OCI-LY3 (cell line): ENCODE data around the gene IRAK4.

ENCODE experiments used
- H2AFZ ChIP-seq: fragments of 200-600, 300-600 bp; shearing (Covaris generic); 2 replicates; pipeline ENCODE4 v1.6.0; 2014; ENCODE audit warnings: antibody characterized with exemption, low read depth, low read length
- H3K27ac ChIP-seq: fragments of 200-600, 300-600 bp; sonication (generic); 2 replicates; pipeline ENCODE4 v1.5.1; 2014; ENCODE audit warnings: mild to moderate bottlenecking, low read length, moderate library complexity, mixed read lengths
- H3K27me3 ChIP-seq: fragments of 200-600, 300-600 bp; sonication (generic); 2 replicates; pipeline ENCODE4 v1.6.1; 2014; ENCODE audit warnings: low read depth, low read length, mixed read lengths
- H3K36me3 ChIP-seq: fragments of 200-600, 300-600 bp; sonication (generic); replicated peaks from 2 replicates; pipeline ENCODE3; 2014; ENCODE audit warnings: low read depth, low read length, mixed read lengths
- H3K4me1 ChIP-seq: fragments of 300-600, 200-600 bp; sonication (generic); 2 replicates; pipeline ENCODE4 v1.6.1; 2014; ENCODE audit warnings: low read length, mixed read lengths
- H3K4me2 ChIP-seq: fragments of 200-600, 300-600 bp; sonication (generic); 2 replicates; pipeline ENCODE4 v1.6.1; 2014; ENCODE audit warnings: low read length, mixed read lengths
- H3K4me3 ChIP-seq: fragments of 300-600, 200-600 bp; sonication (generic); 2 replicates; pipeline ENCODE4 v1.5.1; 2014; ENCODE audit warnings: antibody characterized with exemption, mild to moderate bottlenecking, low read length, moderate library complexity
- H3K79me2 ChIP-seq: fragments of 300-600, 200-600 bp; shearing (Covaris generic); 2 replicates; pipeline ENCODE4 v1.6.1; 2014; ENCODE audit warnings: mild to moderate bottlenecking, low read length, mixed read lengths
- H3K9ac ChIP-seq: fragments of 300-600, 200-600 bp; shearing (Covaris generic); 2 replicates; pipeline ENCODE4 v1.6.0; 2014; ENCODE audit warnings: mild to moderate bottlenecking, low read length, moderate library complexity
- H3K9me3 ChIP-seq: fragments of 200-600, 300-600 bp; shearing (Covaris generic); 2 replicates; pipeline ENCODE4 v1.6.1; 2014; ENCODE audit warnings: low read length, mixed read lengths; ENCODE audit not compliant: insufficient read depth
- H4K20me1 ChIP-seq: fragments of 200-600, 300-600 bp; sonication (generic); 2 replicates; pipeline ENCODE4 v1.6.1; 2016; ENCODE audit warnings: low read length, mixed read lengths; ENCODE audit not compliant: insufficient read depth
- EZH2phosphoT487 ChIP-seq: fragments of 200-600 bp; shearing (Covaris generic); IDR thresholded peaks from 2 replicates; pipeline ENCODE4 v1.6.1; 2018; ENCODE audit warnings: antibody characterized with exemption, mixed run types, low read depth
- TF ChIP-seq, protein P1 (sequence below): fragments of 200-600, 300-600 bp; sonication (generic); IDR thresholded peaks from 2 replicates; pipeline ENCODE4 v1.5.1; 2014; ENCODE audit warnings: antibody characterized with exemption, low read length, low read depth

The IRAK4 gene

DNA sequence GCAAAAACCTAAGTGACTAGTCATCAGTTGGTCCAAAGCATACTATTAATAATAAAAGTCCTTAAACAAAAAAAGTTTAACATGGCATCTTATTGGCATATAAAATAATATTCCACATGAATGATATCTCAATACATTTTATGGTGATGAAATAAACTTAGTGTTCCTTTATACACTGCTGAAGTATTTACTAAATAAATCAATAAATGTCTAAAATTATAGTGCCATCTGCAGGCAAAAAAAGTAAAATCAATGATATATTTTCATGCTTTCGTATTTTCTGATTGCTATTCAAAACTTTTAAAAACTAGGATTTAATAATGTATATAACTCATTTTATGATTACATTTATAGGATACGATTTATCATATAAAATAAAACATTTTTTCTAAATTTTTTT lies 30.6 kb upstream of the IRAK4 start:
- H4K20me1 ChIP-seq, result no peaks in the 10 kb centered on the region
- H3K36me3 ChIP-seq, result peaks cover 8% of the 10 kb centered on the region
- H3K79me2 ChIP-seq, result no peaks in the 10 kb centered on the region
- no peak overlapping the region for H3K27ac ChIP-seq
- H3K4me2 ChIP-seq, result no peak overlapping the region
- no peak overlapping the region for H3K4me3 ChIP-seq
- TF ChIP-seq, protein P1, sequence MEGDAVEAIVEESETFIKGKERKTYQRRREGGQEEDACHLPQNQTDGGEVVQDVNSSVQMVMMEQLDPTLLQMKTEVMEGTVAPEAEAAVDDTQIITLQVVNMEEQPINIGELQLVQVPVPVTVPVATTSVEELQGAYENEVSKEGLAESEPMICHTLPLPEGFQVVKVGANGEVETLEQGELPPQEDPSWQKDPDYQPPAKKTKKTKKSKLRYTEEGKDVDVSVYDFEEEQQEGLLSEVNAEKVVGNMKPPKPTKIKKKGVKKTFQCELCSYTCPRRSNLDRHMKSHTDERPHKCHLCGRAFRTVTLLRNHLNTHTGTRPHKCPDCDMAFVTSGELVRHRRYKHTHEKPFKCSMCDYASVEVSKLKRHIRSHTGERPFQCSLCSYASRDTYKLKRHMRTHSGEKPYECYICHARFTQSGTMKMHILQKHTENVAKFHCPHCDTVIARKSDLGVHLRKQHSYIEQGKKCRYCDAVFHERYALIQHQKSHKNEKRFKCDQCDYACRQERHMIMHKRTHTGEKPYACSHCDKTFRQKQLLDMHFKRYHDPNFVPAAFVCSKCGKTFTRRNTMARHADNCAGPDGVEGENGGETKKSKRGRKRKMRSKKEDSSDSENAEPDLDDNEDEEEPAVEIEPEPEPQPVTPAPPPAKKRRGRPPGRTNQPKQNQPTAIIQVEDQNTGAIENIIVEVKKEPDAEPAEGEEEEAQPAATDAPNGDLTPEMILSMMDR, result peak; percentile 49
- TF ChIP-seq EZH2phosphoT487, result no peak
- H3K9me3 ChIP-seq, result no peaks in the 10 kb centered on the region
- no peak overlapping the region for H2AFZ ChIP-seq
- no peaks in the 10 kb centered on the region for H3K27me3 ChIP-seq
- H3K9ac ChIP-seq, result no peak overlapping the region
- no peaks in the 10 kb centered on the region for H3K4me1 ChIP-seq

GRCh38 chr12:43728698-43729097 lies 30.1 kb upstream of the IRAK4 start:
- no peak for TF ChIP-seq EZH2phosphoT487
- TF ChIP-seq, protein P1, result no peak
- H3K36me3 ChIP-seq, result peaks cover 9% of the 10 kb centered on the region

DNA sequence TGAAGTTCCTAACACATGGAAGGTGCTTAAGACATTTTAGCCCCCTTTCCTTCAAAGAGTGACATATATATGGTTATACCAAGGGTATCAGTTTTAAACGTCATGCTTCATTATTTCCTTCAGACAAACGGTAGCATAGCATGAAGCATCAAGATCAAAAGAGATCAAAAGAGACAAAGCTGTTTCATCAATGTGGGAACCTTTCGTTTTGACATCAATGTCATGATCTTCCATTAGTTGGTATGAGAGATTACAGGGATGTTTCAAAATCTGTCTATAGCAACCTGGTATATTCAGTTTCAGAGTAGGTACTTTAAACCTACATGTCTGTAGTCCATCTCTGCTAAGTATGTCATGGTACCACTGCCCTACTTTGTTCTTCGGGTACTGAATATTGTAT lies 28.5 kb upstream of the IRAK4 start:
- H3K27me3 ChIP-seq, result no peaks in the 10 kb centered on the region
- TF ChIP-seq EZH2phosphoT487, result no peak
- TF ChIP-seq, protein P1, result no peak
- no peak overlapping the region for H3K9ac ChIP-seq
- no peaks in the 10 kb centered on the region for H3K79me2 ChIP-seq
- H3K4me2 ChIP-seq, result no peak overlapping the region
- no peak overlapping the region for H2AFZ ChIP-seq
- H3K36me3 ChIP-seq, result peaks cover 13% of the 10 kb centered on the region
- H3K27ac ChIP-seq, result no peak overlapping the region
- no peaks in the 10 kb centered on the region for H3K9me3 ChIP-seq
- no peaks in the 10 kb centered on the region for H3K4me1 ChIP-seq
- H4K20me1 ChIP-seq, result no peaks in the 10 kb centered on the region
- no peak overlapping the region for H3K4me3 ChIP-seq

More at GRCh38 chr12:43728698-43729097, 30.1 kb upstream of the IRAK4 start:
- Histone ChIP-seq H3K4me3 (no peak overlapping the region), H3K9ac (no peak overlapping the region), H3K4me2 (no peak overlapping the region), H3K79me2 (no peaks in the 10 kb centered on the region), H4K20me1 (no peaks in the 10 kb centered on the region), H3K27ac (no peak overlapping the region), H3K9me3 (no peaks in the 10 kb centered on the region), H3K4me1 (no peaks in the 10 kb centered on the region), H3K27me3 (no peaks in the 10 kb centered on the region), H2AFZ (no peak overlapping the region)

GRCh38 chr12:43733687-43734086 lies 25.1 kb upstream of the IRAK4 start:
- Histone ChIP-seq H2AFZ (no peak overlapping the region), H3K36me3 (peaks cover 18% of the 10 kb centered on the region), H3K4me3 (no peak overlapping the region), H3K9me3 (no peaks in the 10 kb centered on the region), H3K27me3 (no peaks in the 10 kb centered on the region), H3K4me2 (no peak overlapping the region), H3K4me1 (no peaks in the 10 kb centered on the region), H3K9ac (no peak overlapping the region), H3K79me2 (no peaks in the 10 kb centered on the region), H4K20me1 (no peaks in the 10 kb centered on the region), H3K27ac (no peak overlapping the region)
- TF ChIP-seq EZH2phosphoT487, result no peak
- TF ChIP-seq, protein P1, result peak; percentile 10; the same call in 1 of the 2 replicates
